PC-3 (cell line): ENCODE data around the gene MAP2K5. TPM values are rescaled to one million over a fixed set of nuclear protein-coding genes. Genes with fewer than 3 reads are reported as not detected.

Source experiments
- ATAC-seq: fragments of 200-7000 bp; cut with Tn5 transposase; 2 replicates; pipeline ENCODE4 v1.9.1; 2020; ENCODE audit warnings: mild to moderate bottlenecking, moderate library complexity
- BruUV-seq: library from RNA; stranded (reverse); fragments of 400-500 nt; replicated peaks from 2 replicates; lab custom pipeline; 2021; lab: Mats Ljungman, UMichigan
- CTCF ChIA-PET: fragments of 300-600 bp; sonication (Branson Sonifier 250); formaldehyde crosslinking; loops from one replicate; lab custom pipeline; 2022; ENCODE audit warnings: antibody characterized with exemption; lab: Charles Lee
- POLR2A ChIA-PET: fragments of 300-600 bp; sonication (Branson Sonifier 250); formaldehyde crosslinking; loops from one replicate; lab custom pipeline; 2022; ENCODE audit warnings: antibody characterized with exemption; ENCODE audit not compliant: unreplicated experiment; lab: Charles Lee
- DNase-seq: peaks from one replicate; pipeline ENCODE4 v3.0.0-alpha.2; 2015
- H2AFZ ChIP-seq: fragments of 300-600 bp; sonication (generic); 2 replicates; pipeline ENCODE4 v1.6.0; 2016; ENCODE audit warnings: antibody characterized with exemption, low read length
- H3F3A ChIP-seq: fragments of 300-600 bp; sonication (generic); one replicate; pipeline ENCODE4 v1.6.0; 2017; ENCODE audit warnings: antibody characterized with exemption, low read length, control low read depth, mild to moderate bottlenecking; ENCODE audit not compliant: unreplicated experiment
- H3K27ac ChIP-seq: fragments of 300-600 bp; sonication (generic); 2 replicates; pipeline ENCODE4 v1.5.1; 2016; ENCODE audit warnings: mild to moderate bottlenecking, low read length
- H3K27me3 ChIP-seq: fragments of 300-600 bp; sonication (generic); 2 replicates; pipeline ENCODE4 v1.6.1; 2016; ENCODE audit warnings: low read length, mixed read lengths
- H3K36me3 ChIP-seq: fragments of 300-600 bp; sonication (generic); 2 replicates; pipeline ENCODE4 v1.6.1; 2016; ENCODE audit warnings: low read depth, mixed run types, low read length, mixed read lengths
- H3K4me1 ChIP-seq: fragments of 300-600 bp; sonication (generic); 2 replicates; pipeline ENCODE4 v1.5.1; 2016; ENCODE audit warnings: low read length; ENCODE audit not compliant: insufficient read depth
- H3K4me2 ChIP-seq: fragments of 300-600 bp; sonication (generic); 2 replicates; pipeline ENCODE4 v1.6.0; 2016; ENCODE audit warnings: low read length
- H3K4me3 ChIP-seq: fragments of 300-600 bp; sonication (generic); 2 replicates; pipeline ENCODE4 v1.5.1; 2016; ENCODE audit warnings: mild to moderate bottlenecking, low read length, mixed read lengths
- H3K79me2 ChIP-seq: fragments of 300-600 bp; sonication (generic); 2 replicates; pipeline ENCODE4 v1.6.1; 2017; ENCODE audit warnings: low read length, mixed read lengths
- H3K9ac ChIP-seq: fragments of 300-600 bp; sonication (generic); 2 replicates; pipeline ENCODE4 v1.6.0; 2016; ENCODE audit warnings: mild to moderate bottlenecking, low read length
- H3K9me2 ChIP-seq: fragments of 300-600 bp; sonication (generic); replicated peaks from 2 replicates; pipeline ENCODE4 v1.6.1; 2016; ENCODE audit warnings: mixed run types, low read length, mixed read lengths
- H3K9me3 ChIP-seq: fragments of 300-600 bp; sonication (generic); 2 replicates; pipeline ENCODE4 v1.6.1; 2016; ENCODE audit warnings: low read length, mixed read lengths
- H4K20me1 ChIP-seq: fragments of 300-600 bp; sonication (generic); 2 replicates; pipeline ENCODE4 v1.6.1; 2016; ENCODE audit warnings: low read length, mixed read lengths
- CTCF ChIP-seq: fragments of 300-600 bp; sonication (generic); conservative IDR thresholded peaks from 2 replicates; pipeline ENCODE4 v1.5.1; 2017; ENCODE audit warnings: antibody characterized with exemption, low read depth, mild to moderate bottlenecking, low read length
- EZH2 ChIP-seq: fragments of 300-600 bp; sonication (generic); IDR thresholded peaks from one replicate; pipeline ENCODE4 v1.6.1; 2017; ENCODE audit warnings: antibody characterized with exemption, mild to moderate bottlenecking, low read length; ENCODE audit not compliant: unreplicated experiment
- EZH2phosphoT487 ChIP-seq: fragments of 300-600 bp; sonication (generic); IDR thresholded peaks from 2 replicates; pipeline ENCODE4 v1.6.1; 2018; ENCODE audit warnings: mild to moderate bottlenecking, antibody characterized with exemption, low read length, borderline replicate concordance
- intact Hi-C: fragments of 100-400 bp; cut with micrococcal nuclease; formaldehyde crosslinking; loops from 2 replicates; pipeline ENCODE4 v1.9.0; 2023
- total RNA-seq: library from RNA; depleted of rRNA; stranded (reverse); fragments of >200 nt; gene quantifications from 2 replicates; pipeline ENCODE4 v1.2.3, GENCODE V29; 2014

MAP2K5 gene
- total RNA-seq, 1 experiment from 2014 or later: 5.5 TPM

GRCh38 chr15:67809866-67810265 is 267.4 kb downstream of the MAP2K5 start:
- Histone ChIP-seq H3K36me3 (no peaks in the 10 kb centered on the region), H3K4me1 (no peaks in the 10 kb centered on the region), H3K79me2 (no peaks in the 10 kb centered on the region), H4K20me1 (no peaks in the 10 kb centered on the region), H3K27ac (no peak overlapping the region), H3K4me3 (no peak overlapping the region), H3K27me3 (no peaks in the 10 kb centered on the region), H3K4me2 (no peak overlapping the region), H3K9ac (no peak overlapping the region), H3F3A (no peaks in the 10 kb centered on the region), H3K9me2 (no peaks in the 10 kb centered on the region), H2AFZ (no peak overlapping the region), H3K9me3 (no peaks in the 10 kb centered on the region)
- BruUV-seq: no TSS peak
- TF ChIP-seq EZH2phosphoT487 (no peak), CTCF (no peak), EZH2 (no peak)
- intact Hi-C loops: no loop called here
- ChIA-PET CTCF (no interaction called here), POLR2A (no interaction called here)
- no peak for ATAC-seq
- no peak for DNase-seq

- H3K9me2 ChIP-seq: no peaks in the 10 kb centered on the region
- no peak overlapping the region for H3K9ac ChIP-seq
- H3K4me1 ChIP-seq: no peaks in the 10 kb centered on the region
- H3K36me3 ChIP-seq: no peaks in the 10 kb centered on the region
- H3F3A ChIP-seq: no peaks in the 10 kb centered on the region
- POLR2A ChIA-PET: no interaction called here
- BruUV-seq: no TSS peak
- intact Hi-C loops: no loop called here
- no peak overlapping the region for H3K4me3 ChIP-seq
- DNase-seq (no peak), ATAC-seq (no peak)
- no peak overlapping the region for H3K27ac ChIP-seq
- H3K4me2 ChIP-seq: no peak overlapping the region
- no peaks in the 10 kb centered on the region for H3K27me3 ChIP-seq
- no peaks in the 10 kb centered on the region for H3K9me3 ChIP-seq
- H3K79me2 ChIP-seq: no peaks in the 10 kb centered on the region
- no peaks in the 10 kb centered on the region for H4K20me1 ChIP-seq
- TF ChIP-seq CTCF (no peak), EZH2phosphoT487 (no peak), EZH2 (no peak)
- CTCF ChIA-PET: no interaction called here
- H2AFZ ChIP-seq: no peak overlapping the region
Observed at GRCh38 chr15:67812241-67812644, 269.7 kb downstream of the MAP2K5 start.

DNA sequence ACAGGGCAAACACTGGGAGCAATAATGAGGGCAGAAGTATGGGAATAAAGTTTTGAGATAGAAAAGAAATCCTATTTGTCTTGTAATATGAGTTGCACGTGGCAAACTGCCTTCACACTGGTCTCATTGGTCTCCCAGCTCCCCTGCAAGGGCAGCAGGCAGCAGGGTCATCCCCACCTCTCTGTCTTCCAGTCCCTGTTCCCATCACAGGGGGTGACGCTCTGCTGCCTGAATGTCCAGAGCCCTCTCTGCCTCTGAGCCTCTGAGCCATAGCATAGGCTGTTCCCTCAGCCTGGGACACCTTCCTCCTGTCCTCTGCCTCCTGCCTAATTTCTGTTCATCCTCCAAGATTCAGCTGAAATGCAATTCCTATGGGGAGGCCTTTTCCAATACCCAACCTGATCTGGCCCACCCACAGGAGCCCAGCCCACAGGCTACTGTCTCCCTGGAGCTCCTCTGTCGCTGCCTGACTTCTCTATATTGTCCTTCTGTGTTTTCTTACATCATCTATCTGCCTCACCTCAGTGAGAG is 270.7 kb downstream of the MAP2K5 start:
- TF ChIP-seq EZH2: no peak
- TF ChIP-seq CTCF: no peak
- no peak for TF ChIP-seq EZH2phosphoT487
- H3K27me3 ChIP-seq: no peaks in the 10 kb centered on the region
- H2AFZ ChIP-seq: no peak overlapping the region
- H3K9me2 ChIP-seq: no peaks in the 10 kb centered on the region
- no peaks in the 10 kb centered on the region for H3K36me3 ChIP-seq
- POLR2A ChIA-PET: no interaction called here
- H4K20me1 ChIP-seq: no peaks in the 10 kb centered on the region
- H3K9me3 ChIP-seq: no peaks in the 10 kb centered on the region
- ATAC-seq (no peak), DNase-seq (no peak)
- H3K27ac ChIP-seq: no peak overlapping the region
- H3F3A ChIP-seq: no peaks in the 10 kb centered on the region
- H3K4me1 ChIP-seq: no peaks in the 10 kb centered on the region
- BruUV-seq: no TSS peak
- no peaks in the 10 kb centered on the region for H3K79me2 ChIP-seq
- intact Hi-C loops: no loop called here
- H3K4me2 ChIP-seq: no peak overlapping the region
- no peak overlapping the region for H3K9ac ChIP-seq
- CTCF ChIA-PET: no interaction called here
- no peak overlapping the region for H3K4me3 ChIP-seq
